ENCODE data around the gene LTBP2.

LTBP2 gene

DNA sequence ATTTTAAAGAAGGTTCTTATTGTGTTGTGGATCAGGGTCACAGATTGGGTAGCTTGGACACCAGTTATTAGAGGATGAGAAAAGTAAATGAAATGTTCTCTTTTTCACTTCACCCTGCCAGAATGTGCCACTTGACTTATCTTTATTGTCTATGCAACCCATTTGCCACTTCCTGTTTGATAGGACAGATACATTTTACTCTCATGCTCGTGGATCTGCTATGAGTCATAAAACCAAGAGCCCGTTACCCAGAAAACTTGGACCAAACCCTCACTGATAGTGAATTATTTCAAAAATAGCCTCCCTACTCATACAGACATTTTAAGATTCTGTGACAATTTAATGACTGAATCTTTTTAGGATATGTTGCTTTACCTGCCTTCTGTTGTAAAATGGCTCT, 116.7 kb downstream of the LTBP2 start (continued):
- TF ChIP-seq, protein P1, sequence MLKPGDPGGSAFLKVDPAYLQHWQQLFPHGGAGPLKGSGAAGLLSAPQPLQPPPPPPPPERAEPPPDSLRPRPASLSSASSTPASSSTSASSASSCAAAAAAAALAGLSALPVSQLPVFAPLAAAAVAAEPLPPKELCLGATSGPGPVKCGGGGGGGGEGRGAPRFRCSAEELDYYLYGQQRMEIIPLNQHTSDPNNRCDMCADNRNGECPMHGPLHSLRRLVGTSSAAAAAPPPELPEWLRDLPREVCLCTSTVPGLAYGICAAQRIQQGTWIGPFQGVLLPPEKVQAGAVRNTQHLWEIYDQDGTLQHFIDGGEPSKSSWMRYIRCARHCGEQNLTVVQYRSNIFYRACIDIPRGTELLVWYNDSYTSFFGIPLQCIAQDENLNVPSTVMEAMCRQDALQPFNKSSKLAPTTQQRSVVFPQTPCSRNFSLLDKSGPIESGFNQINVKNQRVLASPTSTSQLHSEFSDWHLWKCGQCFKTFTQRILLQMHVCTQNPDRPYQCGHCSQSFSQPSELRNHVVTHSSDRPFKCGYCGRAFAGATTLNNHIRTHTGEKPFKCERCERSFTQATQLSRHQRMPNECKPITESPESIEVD (tag by site-specific recombination; IDR thresholded peaks at IDR 0.05), result peak; percentile 27; the same call in 1 of the 2 replicates
- TF ChIP-seq, protein P2, sequence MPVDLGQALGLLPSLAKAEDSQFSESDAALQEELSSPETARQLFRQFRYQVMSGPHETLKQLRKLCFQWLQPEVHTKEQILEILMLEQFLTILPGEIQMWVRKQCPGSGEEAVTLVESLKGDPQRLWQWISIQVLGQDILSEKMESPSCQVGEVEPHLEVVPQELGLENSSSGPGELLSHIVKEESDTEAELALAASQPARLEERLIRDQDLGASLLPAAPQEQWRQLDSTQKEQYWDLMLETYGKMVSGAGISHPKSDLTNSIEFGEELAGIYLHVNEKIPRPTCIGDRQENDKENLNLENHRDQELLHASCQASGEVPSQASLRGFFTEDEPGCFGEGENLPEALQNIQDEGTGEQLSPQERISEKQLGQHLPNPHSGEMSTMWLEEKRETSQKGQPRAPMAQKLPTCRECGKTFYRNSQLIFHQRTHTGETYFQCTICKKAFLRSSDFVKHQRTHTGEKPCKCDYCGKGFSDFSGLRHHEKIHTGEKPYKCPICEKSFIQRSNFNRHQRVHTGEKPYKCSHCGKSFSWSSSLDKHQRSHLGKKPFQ (tag by site-specific recombination; IDR thresholded peaks at IDR 0.05), result no peak
- TF ChIP-seq TCF7L2 (IDR thresholded peaks at IDR 0.05; ENCODE audit: borderline replicate concordance, low read depth, low read length) (no peak), ZNF626 (tag by site-specific recombination; IDR thresholded peaks at IDR 0.05) (no peak), MZF1 (tag by site-specific recombination; IDR thresholded peaks at IDR 0.05; ENCODE audit: borderline replicate concordance) (no peak), ZNF600 (tag by site-specific recombination; IDR thresholded peaks at IDR 0.05) (no peak), ZBTB48 (tag by site-specific recombination; IDR thresholded peaks at IDR 0.05) (no peak), GLI4 (tag by site-specific recombination; IDR thresholded peaks at IDR 0.05) (no peak), ZNF624 (tag by site-specific recombination; IDR thresholded peaks at IDR 0.05) (no peak), ZNF623 (tag by site-specific recombination; IDR thresholded peaks at IDR 0.05) (no peak), ZBTB21 (tag by site-specific recombination; IDR thresholded peaks at IDR 0.05) (no peak), ZNF341 (tag by site-specific recombination; IDR thresholded peaks at IDR 0.05; ENCODE audit: low read depth) (no peak), ZNF776 (tag by site-specific recombination; IDR thresholded peaks at IDR 0.05; ENCODE audit: borderline replicate concordance) (no peak)
- TF ChIP-seq, protein P3, sequence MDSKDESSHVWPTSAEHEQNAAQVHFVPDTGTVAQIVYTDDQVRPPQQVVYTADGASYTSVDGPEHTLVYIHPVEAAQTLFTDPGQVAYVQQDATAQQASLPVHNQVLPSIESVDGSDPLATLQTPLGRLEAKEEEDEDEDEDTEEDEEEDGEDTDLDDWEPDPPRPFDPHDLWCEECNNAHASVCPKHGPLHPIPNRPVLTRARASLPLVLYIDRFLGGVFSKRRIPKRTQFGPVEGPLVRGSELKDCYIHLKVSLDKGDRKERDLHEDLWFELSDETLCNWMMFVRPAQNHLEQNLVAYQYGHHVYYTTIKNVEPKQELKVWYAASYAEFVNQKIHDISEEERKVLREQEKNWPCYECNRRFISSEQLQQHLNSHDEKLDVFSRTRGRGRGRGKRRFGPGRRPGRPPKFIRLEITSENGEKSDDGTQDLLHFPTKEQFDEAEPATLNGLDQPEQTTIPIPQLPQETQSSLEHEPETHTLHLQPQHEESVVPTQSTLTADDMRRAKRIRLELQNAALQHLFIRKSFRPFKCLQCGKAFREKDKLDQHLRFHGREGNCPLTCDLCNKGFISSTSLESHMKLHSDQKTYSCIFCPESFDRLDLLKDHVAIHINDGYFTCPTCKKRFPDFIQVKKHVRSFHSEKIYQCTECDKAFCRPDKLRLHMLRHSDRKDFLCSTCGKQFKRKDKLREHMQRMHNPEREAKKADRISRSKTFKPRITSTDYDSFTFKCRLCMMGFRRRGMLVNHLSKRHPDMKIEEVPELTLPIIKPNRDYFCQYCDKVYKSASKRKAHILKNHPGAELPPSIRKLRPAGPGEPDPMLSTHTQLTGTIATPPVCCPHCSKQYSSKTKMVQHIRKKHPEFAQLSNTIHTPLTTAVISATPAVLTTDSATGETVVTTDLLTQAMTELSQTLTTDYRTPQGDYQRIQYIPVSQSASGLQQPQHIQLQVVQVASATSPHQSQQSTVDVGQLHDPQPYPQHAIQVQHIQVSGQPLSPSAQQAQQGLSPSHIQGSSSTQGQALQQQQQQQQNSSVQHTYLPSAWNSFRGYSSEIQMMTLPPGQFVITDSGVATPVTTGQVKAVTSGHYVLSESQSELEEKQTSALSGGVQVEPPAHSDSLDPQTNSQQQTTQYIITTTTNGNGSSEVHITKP (tag by site-specific recombination; IDR thresholded peaks at IDR 0.05), result 0 out of 2 replicates have a peak, but pooled peaks have one; percentile 22

DNA sequence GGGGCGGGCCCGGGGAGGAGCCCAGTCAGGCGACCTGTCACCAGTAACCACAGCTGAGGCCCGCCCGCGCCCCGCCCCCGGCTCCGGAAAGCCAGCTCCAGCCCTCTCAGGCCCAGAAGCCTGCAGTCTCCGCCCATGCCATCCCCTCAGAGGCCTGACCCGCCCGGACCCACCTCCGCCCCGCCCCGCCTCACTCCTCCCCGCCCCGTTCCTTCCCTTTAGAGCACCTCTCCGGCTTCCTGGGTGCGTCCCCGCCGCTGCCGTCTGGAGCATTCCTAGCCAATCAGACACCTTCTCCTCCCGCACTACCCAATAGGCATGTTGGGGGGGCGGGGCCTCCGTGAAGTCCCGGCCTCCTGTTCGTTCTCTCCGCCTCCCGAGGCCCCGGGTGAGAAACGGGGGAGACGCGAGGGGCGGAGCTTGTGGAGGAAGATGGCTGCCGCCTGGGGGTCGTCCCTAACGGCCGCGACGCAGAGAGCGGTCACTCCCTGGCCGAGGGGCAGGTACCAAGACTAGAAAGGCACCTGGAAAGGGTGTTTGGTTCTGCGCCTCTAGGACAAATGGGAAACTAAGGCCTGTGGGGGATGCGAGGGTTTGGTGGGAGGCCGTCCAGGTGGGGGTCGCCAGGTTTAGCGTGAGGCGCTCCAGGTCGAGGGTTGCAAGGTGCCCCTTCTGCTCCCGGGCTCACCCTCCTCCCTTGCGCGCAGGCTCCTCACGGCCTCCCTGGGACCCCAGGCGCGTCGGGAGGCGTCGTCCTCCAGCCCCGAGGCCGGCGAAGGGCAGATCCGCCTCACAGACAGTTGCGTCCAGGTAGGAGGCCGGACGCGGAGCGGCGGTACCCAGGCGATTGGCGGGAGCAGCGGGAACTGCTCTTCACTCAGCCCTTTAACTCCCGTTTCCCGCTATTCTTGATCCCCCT, 118.4 kb downstream of the LTBP2 start, which contains the start of gene ISCA2:
ISCA2 (plus strand) TSS at position 423 of the 919 bp plus-strand sequence; CDS start at position 433, 10 bp downstream.
- H3K4me1 ChIP-seq (ENCODE audit: control insufficient read depth, insufficient read depth, low read length), result peaks cover 31% of the 10 kb centered on the region
- POLR2A ChIA-PET, result interaction anchor here (0.6 to 1.3 kb wide), 11 partner anchors 9 to 575 kb away, joined by 3 to 6 read pairs (median 4); partner anchors contain the start of gene ABCD4
- no peaks in the 10 kb centered on the region for H3K9me3 ChIP-seq (ENCODE audit: control insufficient read depth, insufficient read depth, low read depth, low read length)
- CTCF ChIA-PET, result interaction anchor here (1.0 kb wide), 1 partner anchor 118 kb away, joined by 3 read pairs; the partner anchor contains the start of gene LTBP2
- H3K36me3 ChIP-seq (ENCODE audit: control insufficient read depth in 2 of 2, insufficient read depth in 1 of 2, low read length in 2 of 2), result peaks cover 3 to 6% of the 10 kb centered on the region in 2 experiments; a peak in 2 of 3 replicates
- H3K4me3 ChIP-seq (ENCODE audit: low read depth, low read length), result peak within 1 kb of the TSS; percentile 92
- peak within 1 kb of the TSS; percentile 77 for H3K27ac ChIP-seq (ENCODE audit: extremely low read depth, low read depth, low read length)
- TF ChIP-seq, protein P4, sequence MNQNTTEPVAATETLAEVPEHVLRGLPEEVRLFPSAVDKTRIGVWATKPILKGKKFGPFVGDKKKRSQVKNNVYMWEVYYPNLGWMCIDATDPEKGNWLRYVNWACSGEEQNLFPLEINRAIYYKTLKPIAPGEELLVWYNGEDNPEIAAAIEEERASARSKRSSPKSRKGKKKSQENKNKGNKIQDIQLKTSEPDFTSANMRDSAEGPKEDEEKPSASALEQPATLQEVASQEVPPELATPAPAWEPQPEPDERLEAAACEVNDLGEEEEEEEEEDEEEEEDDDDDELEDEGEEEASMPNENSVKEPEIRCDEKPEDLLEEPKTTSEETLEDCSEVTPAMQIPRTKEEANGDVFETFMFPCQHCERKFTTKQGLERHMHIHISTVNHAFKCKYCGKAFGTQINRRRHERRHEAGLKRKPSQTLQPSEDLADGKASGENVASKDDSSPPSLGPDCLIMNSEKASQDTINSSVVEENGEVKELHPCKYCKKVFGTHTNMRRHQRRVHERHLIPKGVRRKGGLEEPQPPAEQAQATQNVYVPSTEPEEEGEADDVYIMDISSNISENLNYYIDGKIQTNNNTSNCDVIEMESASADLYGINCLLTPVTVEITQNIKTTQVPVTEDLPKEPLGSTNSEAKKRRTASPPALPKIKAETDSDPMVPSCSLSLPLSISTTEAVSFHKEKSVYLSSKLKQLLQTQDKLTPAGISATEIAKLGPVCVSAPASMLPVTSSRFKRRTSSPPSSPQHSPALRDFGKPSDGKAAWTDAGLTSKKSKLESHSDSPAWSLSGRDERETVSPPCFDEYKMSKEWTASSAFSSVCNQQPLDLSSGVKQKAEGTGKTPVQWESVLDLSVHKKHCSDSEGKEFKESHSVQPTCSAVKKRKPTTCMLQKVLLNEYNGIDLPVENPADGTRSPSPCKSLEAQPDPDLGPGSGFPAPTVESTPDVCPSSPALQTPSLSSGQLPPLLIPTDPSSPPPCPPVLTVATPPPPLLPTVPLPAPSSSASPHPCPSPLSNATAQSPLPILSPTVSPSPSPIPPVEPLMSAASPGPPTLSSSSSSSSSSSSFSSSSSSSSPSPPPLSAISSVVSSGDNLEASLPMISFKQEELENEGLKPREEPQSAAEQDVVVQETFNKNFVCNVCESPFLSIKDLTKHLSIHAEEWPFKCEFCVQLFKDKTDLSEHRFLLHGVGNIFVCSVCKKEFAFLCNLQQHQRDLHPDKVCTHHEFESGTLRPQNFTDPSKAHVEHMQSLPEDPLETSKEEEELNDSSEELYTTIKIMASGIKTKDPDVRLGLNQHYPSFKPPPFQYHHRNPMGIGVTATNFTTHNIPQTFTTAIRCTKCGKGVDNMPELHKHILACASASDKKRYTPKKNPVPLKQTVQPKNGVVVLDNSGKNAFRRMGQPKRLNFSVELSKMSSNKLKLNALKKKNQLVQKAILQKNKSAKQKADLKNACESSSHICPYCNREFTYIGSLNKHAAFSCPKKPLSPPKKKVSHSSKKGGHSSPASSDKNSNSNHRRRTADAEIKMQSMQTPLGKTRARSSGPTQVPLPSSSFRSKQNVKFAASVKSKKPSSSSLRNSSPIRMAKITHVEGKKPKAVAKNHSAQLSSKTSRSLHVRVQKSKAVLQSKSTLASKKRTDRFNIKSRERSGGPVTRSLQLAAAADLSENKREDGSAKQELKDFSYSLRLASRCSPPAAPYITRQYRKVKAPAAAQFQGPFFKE (tag by site-specific recombination; IDR thresholded peaks at IDR 0.05; ENCODE audit: borderline replicate concordance), result no peak
- no peak for TF ChIP-seq ZNF37A (tag by site-specific recombination; IDR thresholded peaks at IDR 0.05)
- TF ChIP-seq ZNF391 (tag by site-specific recombination; IDR thresholded peaks at IDR 0.05; ENCODE audit: borderline replicate concordance, low read depth), result peak; percentile 46; the same call in 1 of the 2 replicates
- peak; percentile 69; the same call in 1 of the 2 replicates for TF ChIP-seq YY1 (tag by site-specific recombination; IDR thresholded peaks at IDR 0.05)
- peak; percentile 90 for TF ChIP-seq ZBTB7A (tag by site-specific recombination; IDR thresholded peaks at IDR 0.05; ENCODE audit: low read depth)
- peak; percentile 53; the same call in 1 of the 2 replicates for TF ChIP-seq ZNF341 (tag by site-specific recombination; IDR thresholded peaks at IDR 0.05; ENCODE audit: low read depth)
